Measurements from ENCODE around the gene SPOCK1.

- TF ChIP-seq, protein P1, sequence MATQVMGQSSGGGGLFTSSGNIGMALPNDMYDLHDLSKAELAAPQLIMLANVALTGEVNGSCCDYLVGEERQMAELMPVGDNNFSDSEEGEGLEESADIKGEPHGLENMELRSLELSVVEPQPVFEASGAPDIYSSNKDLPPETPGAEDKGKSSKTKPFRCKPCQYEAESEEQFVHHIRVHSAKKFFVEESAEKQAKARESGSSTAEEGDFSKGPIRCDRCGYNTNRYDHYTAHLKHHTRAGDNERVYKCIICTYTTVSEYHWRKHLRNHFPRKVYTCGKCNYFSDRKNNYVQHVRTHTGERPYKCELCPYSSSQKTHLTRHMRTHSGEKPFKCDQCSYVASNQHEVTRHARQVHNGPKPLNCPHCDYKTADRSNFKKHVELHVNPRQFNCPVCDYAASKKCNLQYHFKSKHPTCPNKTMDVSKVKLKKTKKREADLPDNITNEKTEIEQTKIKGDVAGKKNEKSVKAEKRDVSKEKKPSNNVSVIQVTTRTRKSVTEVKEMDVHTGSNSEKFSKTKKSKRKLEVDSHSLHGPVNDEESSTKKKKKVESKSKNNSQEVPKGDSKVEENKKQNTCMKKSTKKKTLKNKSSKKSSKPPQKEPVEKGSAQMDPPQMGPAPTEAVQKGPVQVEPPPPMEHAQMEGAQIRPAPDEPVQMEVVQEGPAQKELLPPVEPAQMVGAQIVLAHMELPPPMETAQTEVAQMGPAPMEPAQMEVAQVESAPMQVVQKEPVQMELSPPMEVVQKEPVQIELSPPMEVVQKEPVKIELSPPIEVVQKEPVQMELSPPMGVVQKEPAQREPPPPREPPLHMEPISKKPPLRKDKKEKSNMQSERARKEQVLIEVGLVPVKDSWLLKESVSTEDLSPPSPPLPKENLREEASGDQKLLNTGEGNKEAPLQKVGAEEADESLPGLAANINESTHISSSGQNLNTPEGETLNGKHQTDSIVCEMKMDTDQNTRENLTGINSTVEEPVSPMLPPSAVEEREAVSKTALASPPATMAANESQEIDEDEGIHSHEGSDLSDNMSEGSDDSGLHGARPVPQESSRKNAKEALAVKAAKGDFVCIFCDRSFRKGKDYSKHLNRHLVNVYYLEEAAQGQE (IDR thresholded peaks at IDR 0.05; ENCODE audit: low read depth) = no peak
- TF ChIP-seq ELF1 (IDR thresholded peaks at IDR 0.05; ENCODE audit: borderline replicate concordance, low read depth) = no peak
- TF ChIP-seq MAX (IDR thresholded peaks at IDR 0.05) = no peak
- TF ChIP-seq CTCF (IDR thresholded peaks at IDR 0.05 in 2 of 3, conservative IDR thresholded peaks at IDR 0.05 in 1 of 3; ENCODE audit: borderline replicate concordance in 1 of 3, insufficient read depth in 1 of 3, low read depth in 2 of 3, low read length in 2 of 3) = no peak
- TF ChIP-seq POLR2A (IDR thresholded peaks at IDR 0.05; ENCODE audit: borderline replicate concordance, extremely low read depth, insufficient read depth, insufficient read length) = no peak
- TF ChIP-seq, protein P2, sequence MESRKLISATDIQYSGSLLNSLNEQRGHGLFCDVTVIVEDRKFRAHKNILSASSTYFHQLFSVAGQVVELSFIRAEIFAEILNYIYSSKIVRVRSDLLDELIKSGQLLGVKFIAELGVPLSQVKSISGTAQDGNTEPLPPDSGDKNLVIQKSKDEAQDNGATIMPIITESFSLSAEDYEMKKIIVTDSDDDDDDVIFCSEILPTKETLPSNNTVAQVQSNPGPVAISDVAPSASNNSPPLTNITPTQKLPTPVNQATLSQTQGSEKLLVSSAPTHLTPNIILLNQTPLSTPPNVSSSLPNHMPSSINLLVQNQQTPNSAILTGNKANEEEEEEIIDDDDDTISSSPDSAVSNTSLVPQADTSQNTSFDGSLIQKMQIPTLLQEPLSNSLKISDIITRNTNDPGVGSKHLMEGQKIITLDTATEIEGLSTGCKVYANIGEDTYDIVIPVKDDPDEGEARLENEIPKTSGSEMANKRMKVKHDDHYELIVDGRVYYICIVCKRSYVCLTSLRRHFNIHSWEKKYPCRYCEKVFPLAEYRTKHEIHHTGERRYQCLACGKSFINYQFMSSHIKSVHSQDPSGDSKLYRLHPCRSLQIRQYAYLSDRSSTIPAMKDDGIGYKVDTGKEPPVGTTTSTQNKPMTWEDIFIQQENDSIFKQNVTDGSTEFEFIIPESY (IDR thresholded peaks at IDR 0.05; ENCODE audit: extremely low read depth, insufficient replicate concordance, low read length) = no peak
- no peak for TF ChIP-seq EZH2 (IDR thresholded peaks at IDR 0.05)
- no peak for TF ChIP-seq POLR2AphosphoS5 (IDR thresholded peaks at IDR 0.05; ENCODE audit: low read depth, low read length)
- no peak for TF ChIP-seq CEBPB (IDR thresholded peaks at IDR 0.05; ENCODE audit: low read depth)
- no peak for TF ChIP-seq EZH2phosphoT487 (IDR thresholded peaks at IDR 0.05; ENCODE audit: borderline replicate concordance)
- no peak for TF ChIP-seq RAD21 (IDR thresholded peaks at IDR 0.05; ENCODE audit: low read depth)
Observed at GRCh38 chr5:137344021-137344420, 155.1 kb downstream of the SPOCK1 start.

All from HCT116 (cell line).